Caco-2 (cell line): Measurements from ENCODE around the gene HCN3. TPM values are rescaled to one million over a fixed set of nuclear protein-coding genes. Genes with fewer than 3 reads are reported as not detected.

Experiments used
- BruUV-seq: library from RNA; stranded (reverse); fragments of 400-500 nt; replicated peaks from 2 replicates; lab custom pipeline; 2021; lab: Mats Ljungman, UMichigan
- CTCF ChIA-PET: fragments of 300-600 bp; sonication (Branson Sonifier 250); formaldehyde crosslinking; loops from one replicate; lab custom pipeline; 2022; ENCODE audit warnings: antibody characterized with exemption; lab: Charles Lee
- POLR2A ChIA-PET: fragments of 300-600 bp; sonication (Branson Sonifier 250); formaldehyde crosslinking; loops from one replicate; lab custom pipeline; 2022; ENCODE audit warnings: antibody characterized with exemption; lab: Charles Lee
- DNase-seq, 2 experiments: peaks; one replicate each; pipeline versions ENCODE4 v3.0.0 to v3.0.0-alpha.2; 2020 to 2022
- H3K27me3 ChIP-seq: replicated peaks from 2 replicates; pipeline ENCODE4 v1.6.0; 2011; ENCODE audit warnings: low read length; ENCODE audit not compliant: control insufficient read depth, insufficient read depth
- H3K36me3 ChIP-seq: 2 replicates; pipeline ENCODE4 v1.5.1; 2011; ENCODE audit warnings: low read length; ENCODE audit not compliant: control insufficient read depth, insufficient read depth
- H3K4me1 ChIP-seq: fragments of 250-450 bp; sonication (Bioruptor Pico); 2 replicates; pipeline ENCODE4 v1.5.1; 2020; ENCODE audit warnings: mild to moderate bottlenecking
- H3K4me3 ChIP-seq: 2 replicates; pipeline ENCODE4 v1.5.1; 2011; ENCODE audit warnings: low read depth, mild to moderate bottlenecking, control low read depth, low read length
- H3K9me3 ChIP-seq: fragments of 250-450 bp; sonication (Bioruptor Pico); 2 replicates; pipeline ENCODE4 v1.5.1; 2020; ENCODE audit warnings: mild to moderate bottlenecking, moderate library complexity
- H3K27ac Mint-ChIP-seq: one replicate; pipeline ENCODE4 v1.8.0; 2022; ENCODE audit warnings: mixed read lengths; ENCODE audit not compliant: unreplicated experiment
- H3K27me3 Mint-ChIP-seq: one replicate; pipeline ENCODE4 v1.8.0; 2022; ENCODE audit warnings: mixed read lengths; ENCODE audit not compliant: insufficient read depth, unreplicated experiment
- H3K36me3 Mint-ChIP-seq: one replicate; pipeline ENCODE4 v1.8.0; 2022; ENCODE audit warnings: mild to moderate bottlenecking, mixed read lengths; ENCODE audit not compliant: insufficient read depth, unreplicated experiment
- H3K4me1 Mint-ChIP-seq: one replicate; pipeline ENCODE4 v1.8.0; 2022; ENCODE audit warnings: low read depth, mixed read lengths; ENCODE audit not compliant: unreplicated experiment
- H3K4me3 Mint-ChIP-seq: one replicate; pipeline ENCODE4 v1.8.0; 2022; ENCODE audit warnings: mild to moderate bottlenecking, moderate library complexity, mixed read lengths; ENCODE audit not compliant: unreplicated experiment
- H3K9me3 Mint-ChIP-seq: one replicate; pipeline ENCODE4 v1.8.0; 2022; ENCODE audit warnings: mixed read lengths; ENCODE audit not compliant: unreplicated experiment
- intact Hi-C: fragments of 100-400 bp; cut with micrococcal nuclease; formaldehyde crosslinking; loops from one replicate; pipeline ENCODE4 v1.10.0; 2022; ENCODE audit not compliant: unreplicated experiment
- total RNA-seq: library from RNA; stranded (reverse); gene quantifications from 2 replicates; pipeline ENCODE4 v1.2.3, GENCODE V29; 2022
- TF ChIP-seq, protein P1 (sequence below), 2 experiments: fragments of 200-600 bp in 1 of 2; IDR thresholded peaks; 1 replicate in 1 of 2; 2 replicates in 1 of 2; pipeline versions ENCODE4 v1.5.1 to v1.8.0; 2011 to 2022; ENCODE audit warnings: antibody characterized with exemption in 1 of 2, control low read depth in 1 of 2, inconsistent platforms in 1 of 2, low read depth in 1 of 2, low read length in 1 of 2, mild to moderate bottlenecking in 1 of 2, moderate library complexity in 1 of 2; ENCODE audit not compliant: insufficient read depth in 1 of 2, severe bottlenecking in 1 of 2, unreplicated experiment in 1 of 2

The HCN3 gene
- total RNA-seq, 1 experiment from 2014 or later, result 8.8 TPM

DNA sequence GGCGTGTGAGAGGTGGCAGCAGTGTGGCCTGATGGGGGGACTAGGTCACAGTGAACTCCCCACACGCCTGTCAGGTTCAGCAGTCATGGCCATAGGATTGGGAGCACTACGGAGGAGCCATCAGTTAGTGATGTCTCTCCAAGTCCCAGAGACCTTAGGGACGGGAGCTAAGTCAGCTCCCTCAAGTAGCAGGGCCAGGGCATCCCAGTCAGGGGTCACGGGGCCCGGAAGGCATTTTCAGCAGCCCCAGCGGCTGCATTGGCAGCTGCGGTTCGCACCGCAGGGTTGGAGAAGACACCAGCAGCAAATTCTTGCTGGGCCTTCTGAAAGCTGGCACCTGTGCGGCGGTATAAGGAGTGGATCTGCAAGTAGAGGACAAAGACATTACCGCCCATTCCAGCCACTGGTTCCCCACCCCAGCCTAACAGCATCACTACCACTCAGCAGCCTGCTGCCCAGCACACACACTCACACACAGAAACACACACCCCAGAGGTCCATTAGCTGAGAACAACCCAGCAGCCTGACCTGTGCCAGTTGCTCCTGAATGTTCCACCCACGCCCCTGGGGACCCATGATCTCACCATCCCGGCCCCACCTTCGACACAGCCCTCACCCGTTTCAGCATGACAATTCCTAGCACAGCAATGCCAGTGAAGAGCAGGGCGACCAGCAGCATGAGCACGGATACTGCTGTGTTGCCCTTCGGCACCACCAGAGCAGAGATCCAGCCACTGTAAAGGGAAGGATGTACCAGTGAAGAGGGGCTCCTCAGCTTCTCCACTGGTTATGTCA lies 21.0 kb upstream of the HCN3 start:
- CTCF ChIA-PET, result interaction anchor here (0.6 to 1.6 kb wide), 2 partner anchors 17 to 67 kb away, joined by 3 to 7 read pairs; partner anchors contain the start of gene CLK2
- TF ChIP-seq, protein P1, sequence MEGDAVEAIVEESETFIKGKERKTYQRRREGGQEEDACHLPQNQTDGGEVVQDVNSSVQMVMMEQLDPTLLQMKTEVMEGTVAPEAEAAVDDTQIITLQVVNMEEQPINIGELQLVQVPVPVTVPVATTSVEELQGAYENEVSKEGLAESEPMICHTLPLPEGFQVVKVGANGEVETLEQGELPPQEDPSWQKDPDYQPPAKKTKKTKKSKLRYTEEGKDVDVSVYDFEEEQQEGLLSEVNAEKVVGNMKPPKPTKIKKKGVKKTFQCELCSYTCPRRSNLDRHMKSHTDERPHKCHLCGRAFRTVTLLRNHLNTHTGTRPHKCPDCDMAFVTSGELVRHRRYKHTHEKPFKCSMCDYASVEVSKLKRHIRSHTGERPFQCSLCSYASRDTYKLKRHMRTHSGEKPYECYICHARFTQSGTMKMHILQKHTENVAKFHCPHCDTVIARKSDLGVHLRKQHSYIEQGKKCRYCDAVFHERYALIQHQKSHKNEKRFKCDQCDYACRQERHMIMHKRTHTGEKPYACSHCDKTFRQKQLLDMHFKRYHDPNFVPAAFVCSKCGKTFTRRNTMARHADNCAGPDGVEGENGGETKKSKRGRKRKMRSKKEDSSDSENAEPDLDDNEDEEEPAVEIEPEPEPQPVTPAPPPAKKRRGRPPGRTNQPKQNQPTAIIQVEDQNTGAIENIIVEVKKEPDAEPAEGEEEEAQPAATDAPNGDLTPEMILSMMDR (IDR thresholded peaks at IDR 0.05; ENCODE audit: insufficient read depth in 1 of 2, low read depth in 1 of 2, low read length in 1 of 2, severe bottlenecking in 1 of 2, unreplicated experiment in 1 of 2), result no peak
- POLR2A ChIA-PET, result no interaction called here
- Histone ChIP-seq H3K36me3 (no peaks in the 10 kb centered on the region), H3K4me1 (no peaks in the 10 kb centered on the region; the same call in 1 of the 2 replicates), H3K9me3 (no peaks in the 10 kb centered on the region), H3K4me3 (peak overlapping the region; percentile 52), H3K27me3 (no peaks in the 10 kb centered on the region)
- H3K27me3 Mint-ChIP-seq, result no peaks in the 10 kb centered on the region
- peak overlapping the region; percentile 93 for H3K27ac Mint-ChIP-seq
- BruUV-seq, result no TSS peak
- no peaks in the 10 kb centered on the region for H3K9me3 Mint-ChIP-seq
- intact Hi-C loops, result no loop called here
- H3K36me3 Mint-ChIP-seq, result peaks cover 39% of the 10 kb centered on the region
- peak overlapping the region; percentile 92 for H3K4me3 Mint-ChIP-seq
- no peak for DNase-seq
- H3K4me1 Mint-ChIP-seq, result peaks cover 20% of the 10 kb centered on the region

DNA sequence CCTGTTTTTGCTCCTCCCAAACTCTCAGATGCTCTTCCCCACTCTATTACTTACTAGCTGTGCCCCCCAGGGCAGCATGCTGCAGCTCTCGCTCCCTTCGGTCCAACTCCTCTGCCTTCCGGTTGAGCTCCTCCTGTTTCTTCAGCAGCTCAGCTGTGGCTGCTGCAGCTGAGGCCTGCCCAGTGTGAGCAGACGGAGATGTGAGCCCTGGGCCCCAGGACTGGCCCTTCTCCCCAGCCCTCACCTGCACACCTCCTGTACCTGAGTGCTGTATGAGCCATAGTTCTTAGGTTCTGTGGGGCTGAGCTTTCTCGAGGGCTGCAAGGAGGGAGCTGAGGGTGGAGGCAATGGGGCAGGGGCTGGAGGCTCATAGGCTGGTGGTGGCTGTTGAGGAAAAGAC lies 17.0 kb upstream of the HCN3 start:
- Mint-ChIP-seq H3K27ac (no peak overlapping the region), H3K9me3 (no peaks in the 10 kb centered on the region), H3K4me1 (peaks cover 23% of the 10 kb centered on the region), H3K36me3 (peaks cover 74% of the 10 kb centered on the region), H3K27me3 (no peaks in the 10 kb centered on the region), H3K4me3 (peak overlapping the region; percentile 95)
- Histone ChIP-seq H3K27me3 (no peaks in the 10 kb centered on the region), H3K4me3 (no peak overlapping the region), H3K4me1 (peaks cover 4% of the 10 kb centered on the region), H3K9me3 (no peaks in the 10 kb centered on the region), H3K36me3 (no peaks in the 10 kb centered on the region; the same call in none of the 2 replicates)
- TF ChIP-seq, protein P1 (IDR thresholded peaks at IDR 0.05; ENCODE audit: insufficient read depth in 1 of 2, low read depth in 1 of 2, low read length in 1 of 2, severe bottlenecking in 1 of 2, unreplicated experiment in 1 of 2), result no peak
- POLR2A ChIA-PET, result interaction anchor here (1.8 kb wide), 1 partner anchor 13 kb away, joined by 6 read pairs; the partner anchor contains the start of gene CLK2
- no peak for DNase-seq
- no TSS peak for BruUV-seq
- CTCF ChIA-PET, result no interaction called here
- intact Hi-C loops, result no loop called here

DNA sequence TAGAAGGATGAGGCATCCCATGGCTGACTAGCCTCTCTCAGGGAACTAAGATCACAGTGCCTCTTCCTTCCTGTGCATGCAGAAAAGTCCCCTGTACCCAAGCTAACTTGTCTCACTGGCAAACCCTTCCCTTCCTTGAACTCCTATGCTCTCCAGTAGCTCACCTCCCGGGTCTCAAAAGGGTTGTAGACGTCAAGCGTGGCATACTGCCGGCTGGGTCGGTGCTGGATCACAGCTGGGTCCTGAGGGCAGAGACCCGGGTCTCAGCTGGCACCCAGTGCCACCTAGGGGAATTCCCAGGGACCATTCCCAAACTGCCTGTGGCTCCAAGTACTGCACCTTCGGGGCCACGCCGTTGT lies 15.8 kb upstream of the HCN3 start:
- Mint-ChIP-seq H3K27ac (peak overlapping the region; percentile 94), H3K4me3 (peak overlapping the region; percentile 95), H3K36me3 (peaks cover 84% of the 10 kb centered on the region), H3K27me3 (no peaks in the 10 kb centered on the region), H3K9me3 (no peaks in the 10 kb centered on the region), H3K4me1 (peaks cover 23% of the 10 kb centered on the region)
- H3K9me3 ChIP-seq, result no peaks in the 10 kb centered on the region
- intact Hi-C loops, result no loop called here
- TF ChIP-seq, protein P1 (IDR thresholded peaks at IDR 0.05; ENCODE audit: insufficient read depth in 1 of 2, low read depth in 1 of 2, low read length in 1 of 2, severe bottlenecking in 1 of 2, unreplicated experiment in 1 of 2), result no peak
- H3K27me3 ChIP-seq, result no peaks in the 10 kb centered on the region
- no peak for DNase-seq
- H3K4me1 ChIP-seq, result peaks cover 4% of the 10 kb centered on the region
- H3K36me3 ChIP-seq, result peaks cover 3% of the 10 kb centered on the region
- H3K4me3 ChIP-seq, result peak overlapping the region; percentile 65
- no TSS peak for BruUV-seq
- CTCF ChIA-PET, result interaction anchor here (0.6 to 1.9 kb wide), 7 partner anchors 11 to 68 kb away, joined by 3 to 12 read pairs (median 7); partner anchors contain the start of genes CLK2, FDPS and HCN3
- POLR2A ChIA-PET, result interaction anchor here (0.7 to 1.9 kb wide), 3 partner anchors 12 to 63 kb away, joined by 3 to 18 read pairs (median 4); partner anchors contain the start of gene CLK2
